Endothelial cell of umbilical vein (primary cell): Measurements from ENCODE around the gene ADGRD2. TPM values are rescaled to one million over a fixed set of nuclear protein-coding genes. Genes with fewer than 3 reads are reported as not detected.

Source experiments
- BruUV-seq: library from RNA; stranded (reverse); fragments of 400-500 nt; replicated peaks from 2 replicates; lab custom pipeline; 2021; lab: Mats Ljungman, UMichigan
- CTCF ChIA-PET: fragments of 300-600, 350-600 bp; sonication (Branson Sonifier 250); formaldehyde crosslinking; loops from one replicate; lab custom pipeline; 2021; ENCODE audit warnings: antibody characterized with exemption, inconsistent platforms; lab: Charles Lee
- POLR2A ChIA-PET: fragments of 300-600, 350-600 bp; sonication (Branson Sonifier 250); formaldehyde crosslinking; loops from one replicate; lab custom pipeline; 2021; ENCODE audit warnings: antibody characterized with exemption, inconsistent platforms; lab: Charles Lee
- DNase-seq: peaks from one replicate; pipeline ENCODE4 v3.0.0-alpha.2; 2011; ENCODE audit warnings: low read depth, low spot score
- FAIRE-seq: peaks from 2 replicates; lab custom pipeline; 2011; peaks lifted over from hg19 to GRCh38; lab: Jason Lieb, UNC
- H2AFZ ChIP-seq: 2 replicates; pipeline ENCODE4 v1.6.0; 2012; ENCODE audit warnings: low read depth, low read length, control low read depth, inconsistent platforms
- H3K27ac ChIP-seq: 2 replicates; pipeline ENCODE4 v1.5.1; 2011; ENCODE audit warnings: low read depth, mild to moderate bottlenecking, control low read depth, low read length, moderate library complexity; ENCODE audit not compliant: insufficient read depth
- H3K27me3 ChIP-seq, 2 experiments: 2 replicates each; pipeline versions ENCODE4 v1.6.0 to v1.6.1; 2011; ENCODE audit warnings: low read length in 2 of 2, mixed read lengths in 1 of 2; ENCODE audit not compliant: control insufficient read depth in 2 of 2, insufficient read depth in 2 of 2
- H3K36me3 ChIP-seq, 2 experiments: 2 replicates in 1 of 2; 3 replicates in 1 of 2; pipeline ENCODE4 v1.5.1; 2011; ENCODE audit warnings: low read length in 2 of 2, mild to moderate bottlenecking in 1 of 2, moderate library complexity in 1 of 2; ENCODE audit not compliant: control insufficient read depth in 2 of 2, insufficient read depth in 2 of 2; ENCODE audit errors: extremely low read depth in 1 of 2
- H3K4me1 ChIP-seq: 3 replicates; pipeline ENCODE4 v1.5.1; 2011; ENCODE audit warnings: mild to moderate bottlenecking, low read length; ENCODE audit not compliant: control insufficient read depth, insufficient read depth; ENCODE audit errors: extremely low read depth
- H3K4me2 ChIP-seq: 2 replicates; pipeline ENCODE4 v1.6.1; 2011; ENCODE audit warnings: low read length, control low read depth, mixed read lengths; ENCODE audit not compliant: insufficient read depth
- H3K4me3 ChIP-seq, 3 experiments: fragments of 200-600 bp in 1 of 3; sonication (generic), shearing (Covaris generic) in 1 of 3; replicated peaks in 1 of 3; 2 replicates each; pipeline ENCODE4 v1.5.1; 2011 to 2016; ENCODE audit warnings: control low read depth in 3 of 3, low read length in 3 of 3, mild to moderate bottlenecking in 2 of 3, inconsistent platforms in 1 of 3, low read depth in 1 of 3, moderate library complexity in 1 of 3; ENCODE audit not compliant: insufficient read depth in 1 of 3
- H3K79me2 ChIP-seq: 2 replicates; pipeline ENCODE4 v1.6.0; 2012; ENCODE audit warnings: low read length, inconsistent platforms; ENCODE audit not compliant: control insufficient read depth, insufficient read depth
- H3K9ac ChIP-seq: replicated peaks from 2 replicates; pipeline ENCODE3; 2011; ENCODE audit warnings: low read length, control low read depth; ENCODE audit not compliant: insufficient read depth; ENCODE audit errors: extremely low read depth
- H3K9me1 ChIP-seq: replicated peaks from 3 replicates; pipeline ENCODE4 v1.6.0; 2011; ENCODE audit warnings: mild to moderate bottlenecking, low read length; ENCODE audit not compliant: control insufficient read depth, insufficient read depth; ENCODE audit errors: extremely low read depth
- H3K9me3 ChIP-seq: replicated peaks from 2 replicates; pipeline ENCODE4 v1.5.1; 2012; ENCODE audit warnings: low read length, inconsistent platforms; ENCODE audit not compliant: control insufficient read depth, insufficient read depth
- H4K20me1 ChIP-seq: replicated peaks from 2 replicates; pipeline ENCODE3; 2011; ENCODE audit warnings: mild to moderate bottlenecking, low read length; ENCODE audit not compliant: control insufficient read depth, insufficient read depth; ENCODE audit errors: extremely low read depth
- EZH2 ChIP-seq: IDR thresholded peaks from 2 replicates; pipeline ENCODE4 v1.6.1; 2012; ENCODE audit warnings: borderline replicate concordance, low read depth, mild to moderate bottlenecking, moderate library complexity, low read length, inconsistent platforms; ENCODE audit not compliant: severe bottlenecking
- FOS ChIP-seq: IDR thresholded peaks from 2 replicates; pipeline ENCODE4 v1.6.1; 2011; ENCODE audit warnings: mild to moderate bottlenecking, low read length, moderate library complexity, borderline replicate concordance; ENCODE audit not compliant: insufficient read depth
- JUN ChIP-seq: IDR thresholded peaks from 2 replicates; pipeline ENCODE4 v1.6.1; 2011; ENCODE audit warnings: borderline replicate concordance, low read depth; ENCODE audit not compliant: insufficient read length, insufficient read depth
- MYC ChIP-seq: IDR thresholded peaks from one replicate; pipeline ENCODE4 v1.6.1; 2011; ENCODE audit warnings: mild to moderate bottlenecking, low read depth, low read length
- POLR2A ChIP-seq: IDR thresholded peaks from 2 replicates; pipeline ENCODE4 v1.6.1; 2012; ENCODE audit warnings: low read depth, mild to moderate bottlenecking, control low read depth, low read length
- POLR2AphosphoS5 ChIP-seq: IDR thresholded peaks from 2 replicates; pipeline ENCODE4 v1.6.1; 2012; ENCODE audit warnings: low read depth, mild to moderate bottlenecking, control low read depth, low read length, moderate library complexity; ENCODE audit not compliant: insufficient read depth
- dilution Hi-C: fragments of 300-500 bp; cut with MboI; formaldehyde crosslinking; loops from one replicate; pipeline ENCODE4 v1.15.0; 2019; ENCODE audit warnings: low sequenced_read_pairs; ENCODE audit not compliant: extremely low pct_ligation_motif_present
- intact Hi-C: fragments of 100-400 bp; cut with micrococcal nuclease; formaldehyde crosslinking; loops from one replicate; pipeline ENCODE4 v1.10.0; 2022
- polyA plus RNA-seq, 4 experiments: library from polyadenylated mRNA; depleted of rRNA in 3 of 4; stranded (reverse) in 3 of 4; unstranded in 1 of 4; fragments of >200 nt; gene quantifications; 2 replicates each; pipeline versions ENCODE4 v1.2.1 to v1.2.3, GENCODE V29; 2011 to 2012; ENCODE audit warnings: missing spikeins in 1 of 4
- total RNA-seq: library from RNA; stranded (reverse); gene quantifications from 2 replicates; pipeline ENCODE4 v1.2.3, GENCODE V29; 2021
- TF ChIP-seq, protein P1 (sequence below): IDR thresholded peaks from 2 replicates; pipeline ENCODE4 v1.6.1; 2011; ENCODE audit not compliant: insufficient read depth, insufficient read length

ADGRD2 gene
- total and polyA plus RNA-seq, 2 donors (not counting 3 experiments of a cell fraction or from before 2014, with no cell fraction given) = not detected

DNA sequence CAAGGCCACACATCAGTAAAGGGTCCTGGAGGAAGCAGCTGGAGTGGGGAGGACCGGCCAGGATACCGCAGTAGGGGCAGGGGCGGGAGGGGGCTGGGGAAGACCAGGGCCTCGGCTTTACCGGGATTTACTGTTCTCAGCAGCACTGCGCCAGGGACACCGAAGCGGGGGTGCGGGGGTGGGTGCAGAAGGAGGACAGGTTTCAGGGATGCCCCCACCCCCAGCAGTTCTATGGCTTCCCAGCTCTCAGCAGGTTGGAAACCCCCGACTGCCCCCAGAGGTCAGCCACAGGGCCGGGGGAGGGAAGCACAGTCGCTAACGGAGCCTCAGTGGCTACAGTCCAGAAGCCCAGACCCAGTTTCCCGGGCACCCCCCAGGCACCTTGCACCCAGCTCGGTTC lies 35.7 kb downstream of the ADGRD2 start:
- Histone ChIP-seq H3K9ac (no peak overlapping the region), H3K9me1 (no peaks in the 10 kb centered on the region), H3K9me3 (no peaks in the 10 kb centered on the region), H4K20me1 (no peaks in the 10 kb centered on the region), H3K27ac (no peak overlapping the region), H2AFZ (no peak overlapping the region), H3K79me2 (no peaks in the 10 kb centered on the region), H3K4me2 (no peak overlapping the region), H3K4me3 (no peak overlapping the region), H3K27me3 (peaks cover 24 to 34% of the 10 kb centered on the region in 2 experiments), H3K4me1 (no peaks in the 10 kb centered on the region), H3K36me3 (no peaks in the 10 kb centered on the region)
- BruUV-seq = no TSS peak
- FAIRE-seq = no peak
- no peak for TF ChIP-seq MYC
- TF ChIP-seq EZH2 = no peak
- TF ChIP-seq, protein P1, sequence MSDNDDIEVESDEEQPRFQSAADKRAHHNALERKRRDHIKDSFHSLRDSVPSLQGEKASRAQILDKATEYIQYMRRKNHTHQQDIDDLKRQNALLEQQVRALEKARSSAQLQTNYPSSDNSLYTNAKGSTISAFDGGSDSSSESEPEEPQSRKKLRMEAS = no peak
- intact Hi-C loops = no loop called here
- ChIA-PET POLR2A (no interaction called here), CTCF (interaction anchor here (0.8 to 2.0 kb wide), 2 partner anchors 40 to 51 kb away, joined by 4 to 9 read pairs; no protein-coding TSS in a partner anchor)
- dilution Hi-C loops = no loop called here
- DNase-seq = no peak

DNA sequence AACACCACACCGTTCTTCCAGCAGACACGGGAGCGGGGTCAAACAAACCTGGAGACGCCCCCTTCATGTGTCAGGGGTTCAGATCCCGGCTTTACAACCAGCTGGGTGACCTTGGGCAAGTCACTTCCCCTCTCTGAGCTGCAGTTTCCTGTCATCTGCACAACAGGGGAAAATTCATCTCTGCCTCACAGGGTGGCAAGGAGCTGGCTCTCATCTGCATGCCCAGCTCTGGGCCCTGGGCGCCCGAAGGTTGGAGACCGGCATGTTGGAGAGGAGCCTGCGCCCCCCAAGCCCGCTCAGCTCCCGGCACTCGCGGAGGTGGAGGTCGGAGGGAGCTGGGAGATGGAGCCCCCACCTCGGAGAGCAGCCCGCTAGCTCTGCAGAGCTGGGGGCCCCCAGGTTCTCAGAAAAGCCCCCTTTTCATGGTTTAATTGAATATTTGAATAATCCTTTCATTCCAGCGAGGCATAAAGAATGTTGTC lies 36.6 kb downstream of the ADGRD2 start:
- H3K9me3 ChIP-seq = no peaks in the 10 kb centered on the region
- H3K4me2 ChIP-seq = no peak overlapping the region
- dilution Hi-C loops (no loop called here), intact Hi-C loops (no loop called here)
- H3K36me3 ChIP-seq = no peaks in the 10 kb centered on the region
- H3K27me3 ChIP-seq = peaks cover 24 to 34% of the 10 kb centered on the region in 2 experiments
- no peaks in the 10 kb centered on the region for H4K20me1 ChIP-seq
- FAIRE-seq (no peak), DNase-seq (no peak)
- no peaks in the 10 kb centered on the region for H3K4me1 ChIP-seq
- no peak overlapping the region for H3K9ac ChIP-seq
- POLR2A ChIA-PET = no interaction called here
- no peaks in the 10 kb centered on the region for H3K9me1 ChIP-seq
- no TSS peak for BruUV-seq
- no peak overlapping the region for H3K27ac ChIP-seq
- CTCF ChIA-PET = interaction anchor here (1.0 to 2.0 kb wide), 3 partner anchors 9 to 50 kb away, joined by 3 to 9 read pairs (median 4); no protein-coding TSS in a partner anchor
- H2AFZ ChIP-seq = no peak overlapping the region
- TF ChIP-seq POLR2AphosphoS5 (no peak), JUN (no peak), FOS (no peak), POLR2A (no peak), EZH2 (peak; percentile 71)
- no peak overlapping the region for H3K4me3 ChIP-seq
- no peaks in the 10 kb centered on the region for H3K79me2 ChIP-seq
